ENCODE data around the gene AHCYL2.
"Not testable (repeated sequence)": the region's sequence is repeated elsewhere in the genome, so short reads cannot be mapped to it uniquely, and the experiment has no call there.

Gene AHCYL2

DNA sequence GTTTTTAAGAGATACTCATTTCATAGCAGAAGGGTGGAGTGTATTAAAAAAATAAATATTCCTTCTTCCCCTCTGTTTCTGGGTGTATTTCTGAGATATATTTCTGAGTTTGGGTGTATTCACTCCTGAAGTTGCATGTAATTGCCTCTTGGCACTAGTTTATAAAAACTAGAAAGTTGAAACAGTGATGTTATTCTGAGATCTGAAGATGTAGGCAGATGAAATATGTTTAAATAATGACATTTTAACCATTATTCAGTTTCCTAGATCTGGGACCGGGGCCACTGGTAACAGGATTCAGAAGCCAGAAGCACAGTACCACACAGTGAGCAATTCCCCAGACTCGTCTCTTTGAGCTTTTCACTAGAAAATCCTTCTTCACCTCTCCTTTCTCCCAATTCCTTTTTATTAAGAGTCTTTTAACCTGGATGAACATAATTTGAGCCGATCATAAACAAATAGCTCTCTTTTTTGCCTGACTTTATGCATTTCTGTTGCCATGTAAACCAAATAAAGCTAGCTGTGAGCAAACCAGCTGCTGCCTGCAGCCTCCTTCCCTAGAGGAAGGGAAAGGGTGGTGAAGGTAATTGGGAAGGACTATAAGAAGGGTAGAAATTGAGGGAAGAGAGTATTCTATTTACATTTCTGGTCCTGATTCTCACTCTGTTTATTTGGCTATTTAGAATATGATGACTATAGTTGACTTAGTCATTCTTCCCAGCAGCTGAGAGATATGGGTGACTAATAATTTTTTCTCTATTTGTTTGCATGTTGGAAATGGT lies 107.6 kb downstream of the AHCYL2 start:
- no peak for DNase-seq
- intact Hi-C loops (cut with DNase I): no loop called here

DNA sequence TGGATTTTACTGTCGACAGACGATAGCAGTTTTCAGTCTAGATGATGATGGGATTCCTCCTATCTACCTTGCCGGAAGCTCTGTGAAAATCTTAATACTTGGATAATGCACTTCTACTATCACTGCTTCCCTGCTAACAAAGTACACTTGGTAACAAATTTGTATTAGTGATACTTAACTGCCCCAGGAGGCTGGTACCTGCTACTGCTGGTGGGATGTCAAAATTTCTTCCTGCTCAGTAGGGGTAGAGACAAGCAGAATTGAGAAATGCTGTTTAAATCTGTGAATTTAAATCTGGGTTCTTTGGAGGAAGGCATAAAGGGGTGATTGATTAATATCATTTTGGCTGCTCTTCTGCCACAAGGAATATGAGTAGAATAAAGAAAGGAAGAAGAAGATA lies 109.6 kb downstream of the AHCYL2 start:
- no peak for DNase-seq
- intact Hi-C loops (cut with DNase I): no loop called here

DNA sequence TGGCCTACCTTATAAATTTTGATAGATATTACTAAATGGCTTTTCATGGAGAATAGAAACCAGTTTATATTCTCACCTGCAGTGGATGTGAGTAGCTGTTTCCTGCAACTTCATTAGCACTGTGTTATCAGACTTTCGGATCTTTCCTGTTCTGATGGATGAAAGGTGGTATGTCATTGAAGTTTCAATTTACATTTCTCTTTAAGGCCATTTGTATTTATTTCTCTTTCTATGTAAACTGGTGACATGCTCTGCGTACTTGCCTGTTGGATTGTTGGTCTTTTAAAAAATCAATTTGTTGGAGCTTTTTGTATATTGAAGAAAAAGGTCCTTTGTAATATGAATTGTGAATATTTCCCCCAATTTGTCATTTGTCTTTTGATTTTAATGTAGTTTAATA lies 113.6 kb downstream of the AHCYL2 start:
- DNase-seq: no peak

DNA sequence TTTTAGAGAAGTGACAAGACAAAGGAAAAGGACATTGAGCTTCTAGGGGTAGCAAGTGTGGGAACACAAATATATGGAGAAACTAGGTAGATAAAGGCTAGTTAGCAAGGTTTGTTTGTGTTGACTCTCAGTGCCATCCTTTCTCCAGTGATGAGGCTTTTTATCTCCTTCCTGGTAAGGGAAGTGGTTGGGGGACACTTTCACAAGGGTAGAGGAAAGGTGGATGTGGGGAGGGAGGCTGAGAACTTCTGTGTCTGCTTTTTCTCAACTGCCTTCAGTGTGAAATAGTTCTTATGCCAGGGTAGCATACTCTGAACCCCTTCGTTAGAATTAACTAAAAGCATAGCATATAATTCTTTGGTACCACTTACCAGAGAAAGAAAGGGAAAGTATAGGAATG lies 116.4 kb downstream of the AHCYL2 start:
- intact Hi-C loops (cut with DNase I): no loop called here
- no peak for DNase-seq

More for the DNA sequence above, 113.6 kb downstream of the AHCYL2 start:
- intact Hi-C loops (cut with DNase I): no loop called here

DNA sequence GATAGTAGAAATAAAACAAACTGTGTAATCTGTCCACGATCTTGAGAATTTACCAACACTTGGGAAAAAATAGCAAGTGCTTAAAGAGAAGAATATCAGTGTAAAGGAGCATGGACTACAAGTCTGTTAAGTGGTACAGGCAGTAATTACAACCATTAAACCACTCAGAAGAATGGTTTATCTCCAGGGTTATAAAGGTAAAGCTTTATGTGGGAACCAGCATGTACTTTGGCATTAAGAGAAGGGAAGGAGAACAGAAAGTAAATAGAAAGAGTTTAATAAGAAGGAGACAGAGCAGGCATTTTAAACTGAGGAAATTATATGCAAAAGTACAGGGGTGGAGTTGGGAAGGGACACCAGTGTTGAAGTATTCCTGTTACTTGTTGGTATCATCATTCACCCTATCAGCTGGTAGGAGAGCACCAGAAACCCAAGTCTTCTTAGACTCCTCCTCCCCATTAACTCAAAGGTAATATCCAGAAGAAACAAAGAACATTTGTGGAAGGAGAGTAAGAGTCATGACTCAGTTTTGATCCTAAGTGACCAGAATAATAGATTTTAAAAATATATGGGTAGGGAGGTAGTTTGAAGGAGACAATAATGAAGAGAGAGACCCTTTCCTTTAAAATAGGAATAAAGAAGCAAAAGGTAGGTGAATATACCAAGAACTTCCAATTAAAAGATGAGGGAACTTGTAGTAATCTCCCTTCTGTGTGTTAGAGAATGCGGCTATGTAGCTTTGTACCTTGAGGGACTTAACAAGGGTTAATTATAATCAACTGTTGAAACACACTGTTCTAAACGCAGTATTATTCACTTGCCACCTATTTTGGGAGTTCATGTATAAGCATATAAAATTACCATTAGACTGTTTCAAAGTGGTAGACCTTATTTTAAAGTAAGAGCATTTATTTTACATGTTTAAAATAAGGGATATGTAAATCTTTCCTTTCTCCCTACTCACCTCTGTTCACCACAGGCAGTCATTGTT lies 117.3 kb downstream of the AHCYL2 start:
- no peak for DNase-seq
- intact Hi-C loops (cut with DNase I): no loop called here

DNA sequence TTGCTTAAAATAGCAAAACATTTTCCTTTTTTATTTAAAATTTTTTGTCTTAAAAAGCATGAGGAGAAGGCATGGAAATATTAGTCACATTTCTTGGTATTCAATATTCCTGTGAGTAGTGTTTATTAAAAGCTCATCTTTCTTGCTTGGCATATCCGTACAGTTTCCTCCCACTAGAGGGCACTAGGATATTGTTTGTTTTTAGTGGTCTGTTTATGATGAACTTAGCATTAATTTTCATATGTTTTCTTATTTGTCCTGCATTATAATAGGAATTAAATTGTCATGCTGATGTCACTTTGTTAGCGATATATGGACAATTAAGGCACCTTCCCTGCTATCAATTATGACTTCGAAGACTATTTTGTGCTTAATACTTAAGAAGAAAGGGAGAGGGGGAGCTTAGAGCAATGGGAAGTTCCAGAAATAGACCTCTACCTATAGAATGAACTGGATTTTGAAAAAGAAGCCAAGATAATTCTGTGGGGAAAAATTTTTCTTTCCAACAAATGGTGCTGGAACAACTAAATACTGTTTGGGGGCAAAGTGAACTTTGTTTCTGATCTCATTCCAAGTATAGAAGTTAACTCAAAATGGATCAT lies 118.4 kb downstream of the AHCYL2 start:
- intact Hi-C loops (cut with DNase I): no loop called here

DNA sequence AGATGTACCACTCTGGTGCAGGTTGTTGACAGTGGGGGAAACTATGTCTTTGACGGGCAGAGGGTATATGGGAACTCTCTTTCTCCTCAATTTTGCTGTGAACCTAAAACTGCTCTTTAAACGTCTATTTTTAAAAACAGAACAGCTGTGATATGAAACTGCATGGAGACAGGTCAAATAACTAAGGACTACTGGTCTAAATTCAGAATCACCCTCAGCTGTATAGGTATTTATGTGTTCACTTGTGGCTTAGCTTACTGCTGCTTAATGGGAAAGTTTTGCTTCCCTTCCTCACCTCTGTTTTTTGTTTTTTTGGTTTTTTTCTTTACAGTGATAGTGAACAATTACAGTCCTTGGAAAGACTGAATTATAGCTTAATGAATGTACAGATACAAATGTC lies 122.5 kb downstream of the AHCYL2 start:
- intact Hi-C loops (cut with DNase I): no loop called here
- DNase-seq: no peak

More for the DNA sequence above, 118.4 kb downstream of the AHCYL2 start:
- DNase-seq: no peak

DNA sequence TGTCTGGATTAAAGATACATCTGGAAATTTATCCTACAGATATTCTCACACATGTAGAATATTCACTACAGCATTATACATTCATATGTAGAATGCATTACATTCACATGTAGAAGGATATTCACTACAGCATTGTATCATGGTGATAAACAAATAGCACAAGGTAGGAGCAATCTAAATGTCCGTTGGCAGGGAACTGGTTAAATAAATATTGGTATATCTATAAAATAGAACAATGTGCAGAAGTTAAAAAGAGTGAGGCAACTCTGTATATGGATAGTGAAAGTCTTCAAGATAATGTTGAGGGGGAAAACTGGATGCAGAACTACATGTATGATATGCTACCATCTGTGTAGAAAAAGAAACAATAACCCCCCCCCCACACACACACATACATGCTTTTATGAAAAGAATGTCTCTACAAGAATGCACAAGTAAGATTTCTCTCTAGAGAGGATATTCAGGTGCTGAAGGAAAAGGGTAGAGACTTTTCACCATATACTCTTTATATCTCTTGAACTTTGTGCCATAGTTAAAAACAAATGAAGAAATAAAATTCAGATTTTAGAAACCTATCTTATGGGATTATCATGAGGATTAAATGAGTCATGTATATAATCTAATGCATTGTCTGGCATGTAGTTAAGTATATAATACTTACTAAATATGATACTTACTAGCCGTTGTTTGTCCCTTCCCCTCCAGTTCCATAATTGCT lies 123.4 kb downstream of the AHCYL2 start:
- intact Hi-C loops (cut with DNase I): no loop called here
- DNase-seq: no peak

DNA sequence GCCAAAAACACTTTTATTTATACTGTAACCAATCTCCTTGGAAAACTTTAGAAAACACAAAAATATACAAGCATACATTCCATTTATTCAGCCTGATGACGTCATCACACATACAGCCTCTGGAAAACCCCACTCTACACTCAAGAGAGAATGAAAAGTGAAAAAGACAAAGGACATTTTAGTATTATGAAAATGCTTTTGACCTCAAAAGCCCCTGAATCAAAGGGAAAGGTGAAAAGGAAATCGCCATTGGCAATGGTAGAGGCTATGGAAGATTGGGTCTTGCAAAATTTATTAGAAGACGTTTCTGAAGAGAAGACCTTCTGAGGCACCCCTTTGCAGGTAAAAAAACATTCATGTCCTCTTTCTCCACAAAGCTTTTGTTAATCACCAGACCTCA lies 126.5 kb downstream of the AHCYL2 start:
- intact Hi-C loops (cut with DNase I): no loop called here
- DNase-seq: no peak

DNA sequence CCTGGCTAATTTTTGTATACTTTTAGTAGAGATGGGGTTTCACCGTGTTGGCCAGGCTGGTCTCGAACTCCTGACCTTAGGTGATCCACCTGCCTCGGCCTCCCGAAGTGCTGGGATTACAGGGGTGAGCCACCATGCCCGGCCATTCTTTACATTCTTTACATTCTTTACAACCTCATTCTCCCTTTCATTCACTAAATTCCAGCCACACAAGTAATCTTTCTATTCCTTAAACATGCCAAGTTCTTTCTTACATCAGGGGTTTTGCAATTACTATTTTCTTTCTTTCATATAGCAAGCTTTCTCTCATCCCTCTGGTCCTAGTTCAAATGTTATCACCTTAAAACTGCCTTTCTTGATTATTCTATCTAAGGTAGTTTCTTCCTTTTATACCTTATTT lies 128.3 kb downstream of the AHCYL2 start:
- DNase-seq; intact Hi-C loops (cut with DNase I): not testable (repeated sequence)

DNA sequence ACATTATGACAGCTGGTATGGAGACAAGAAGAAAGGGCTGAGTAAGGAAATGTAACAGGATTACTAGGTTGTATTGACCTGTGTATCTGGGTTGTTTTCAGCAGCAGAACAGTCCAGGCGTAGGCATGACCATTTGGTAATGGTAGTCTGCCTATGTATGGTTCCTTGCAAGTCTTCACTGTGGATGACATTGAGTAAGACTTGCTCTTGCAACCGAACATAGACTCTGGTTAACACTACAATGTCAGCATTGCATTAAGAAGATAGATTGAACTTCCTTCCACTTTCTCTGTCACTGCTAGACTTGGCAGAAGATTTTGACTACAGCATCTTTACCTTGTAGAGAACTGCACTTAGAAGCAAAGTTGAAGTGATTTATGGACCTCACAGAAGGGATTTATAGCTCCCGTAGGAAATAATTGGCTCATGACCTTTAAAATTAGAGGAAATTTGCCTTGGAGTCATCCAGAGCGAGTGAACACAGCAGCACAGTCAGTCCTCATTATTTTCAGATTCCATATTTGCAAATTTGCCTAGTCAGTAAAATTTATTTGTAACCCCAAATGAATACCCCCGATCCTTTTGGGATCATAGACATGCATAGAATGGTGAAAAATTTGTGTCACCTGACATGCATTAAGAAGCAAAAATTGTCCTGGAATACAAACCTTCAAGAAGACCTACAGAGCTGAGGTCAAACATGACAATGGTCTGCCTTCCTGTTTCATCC lies 129.8 kb downstream of the AHCYL2 start:
- no peak for DNase-seq
- intact Hi-C loops (cut with DNase I): no loop called here

DNA sequence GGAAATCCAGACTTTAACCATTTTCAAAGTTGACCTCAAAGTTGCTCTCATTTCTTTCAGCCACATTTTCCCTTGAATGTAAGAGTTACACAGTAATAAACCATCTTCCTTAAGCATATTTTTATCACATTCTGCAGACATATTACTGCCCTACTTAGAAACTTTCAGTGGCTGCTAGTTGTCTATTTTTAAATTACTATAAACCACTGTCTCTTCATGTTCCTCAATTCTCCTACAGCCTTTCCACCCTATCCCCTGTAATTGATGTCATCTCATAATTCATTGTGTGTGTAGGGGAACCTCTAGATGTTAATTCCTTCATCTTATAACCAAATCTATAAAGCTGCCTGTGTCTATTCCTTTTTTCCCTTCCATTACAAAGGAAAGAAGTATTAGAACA lies 131.3 kb downstream of the AHCYL2 start:
- no peak for DNase-seq
- intact Hi-C loops (cut with DNase I): no loop called here

DNA sequence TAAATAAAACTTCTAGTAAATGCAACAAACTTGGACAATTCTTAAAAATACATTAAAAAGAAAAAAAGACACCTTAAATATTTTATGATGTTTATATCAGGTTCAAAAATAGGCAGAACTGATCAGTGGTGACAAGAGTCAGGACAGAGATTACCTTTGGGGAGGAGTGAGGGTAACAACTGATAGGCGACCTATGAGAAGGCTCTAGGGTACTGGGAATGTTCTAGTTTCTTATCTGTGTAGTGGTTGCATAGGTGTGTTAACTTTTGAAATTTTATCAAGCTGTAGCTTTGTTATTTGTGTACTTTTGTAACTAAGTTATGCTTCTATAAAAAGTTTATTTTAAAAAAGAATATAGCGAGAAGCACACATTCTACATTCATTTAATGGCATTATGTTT lies 134.3 kb downstream of the AHCYL2 start:
- DNase-seq: no peak
- intact Hi-C loops (cut with DNase I): no loop called here

DNA sequence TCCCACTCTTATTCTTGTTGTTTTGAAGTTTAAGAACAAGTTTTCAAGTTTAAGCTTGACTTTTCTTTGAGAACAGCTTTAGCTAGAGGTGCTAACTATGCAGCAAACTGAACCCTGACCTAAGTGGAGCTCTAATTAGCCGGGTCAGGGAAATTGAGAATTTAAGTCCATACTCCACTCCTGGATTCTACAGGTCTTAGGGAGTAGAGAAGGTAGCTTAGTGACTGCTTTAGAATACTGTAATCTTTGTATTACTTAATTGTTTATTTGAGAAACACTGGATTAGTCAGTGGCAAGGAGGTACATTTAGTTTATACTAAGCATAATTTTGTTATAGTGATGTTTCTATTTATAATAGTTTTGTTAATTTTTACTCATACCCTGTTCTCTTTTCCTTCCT lies 134.8 kb downstream of the AHCYL2 start:
- intact Hi-C loops (cut with DNase I): no loop called here
- DNase-seq: no peak

DNA sequence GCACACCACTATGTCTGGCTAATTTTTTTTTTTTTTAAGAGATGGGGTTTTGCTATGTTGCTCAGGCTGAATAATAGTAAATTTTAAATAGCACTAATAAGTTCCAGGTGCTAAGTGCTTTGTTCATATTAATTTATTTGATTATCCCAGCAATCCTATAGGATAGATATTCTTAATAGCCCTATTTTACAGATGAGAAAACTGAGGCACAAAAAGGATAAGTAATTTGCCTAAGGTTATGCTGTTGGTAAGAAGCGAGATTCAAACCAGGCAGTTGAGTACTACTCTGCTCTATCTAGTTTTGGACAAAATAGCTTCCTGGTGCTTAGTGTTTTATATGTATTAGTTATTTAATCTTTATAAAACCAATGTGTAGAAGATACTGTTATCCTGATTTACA lies 136.9 kb downstream of the AHCYL2 start:
- DNase-seq: no peak
- intact Hi-C loops (cut with DNase I): no loop called here

DNA sequence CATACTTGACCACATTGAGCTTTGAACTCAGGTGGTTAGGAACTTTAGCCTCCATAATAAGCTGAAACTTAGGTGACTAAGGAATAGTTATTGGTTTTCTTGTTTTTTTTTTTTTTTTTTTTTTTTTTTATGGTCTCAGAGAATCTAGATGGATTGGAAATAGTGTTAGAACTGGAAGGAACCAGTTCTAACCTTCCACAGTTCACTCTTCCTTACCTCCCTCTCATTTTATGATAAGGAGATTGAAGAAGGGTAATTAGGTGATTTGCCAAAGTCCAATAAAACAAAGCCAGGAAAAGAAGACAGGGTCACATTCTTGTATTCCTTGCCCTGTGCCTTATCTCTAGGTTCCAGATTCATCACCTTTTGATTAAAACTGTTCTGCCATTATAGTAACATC lies 137.7 kb downstream of the AHCYL2 start:
- no peak for DNase-seq
- intact Hi-C loops (cut with DNase I): no loop called here

DNA sequence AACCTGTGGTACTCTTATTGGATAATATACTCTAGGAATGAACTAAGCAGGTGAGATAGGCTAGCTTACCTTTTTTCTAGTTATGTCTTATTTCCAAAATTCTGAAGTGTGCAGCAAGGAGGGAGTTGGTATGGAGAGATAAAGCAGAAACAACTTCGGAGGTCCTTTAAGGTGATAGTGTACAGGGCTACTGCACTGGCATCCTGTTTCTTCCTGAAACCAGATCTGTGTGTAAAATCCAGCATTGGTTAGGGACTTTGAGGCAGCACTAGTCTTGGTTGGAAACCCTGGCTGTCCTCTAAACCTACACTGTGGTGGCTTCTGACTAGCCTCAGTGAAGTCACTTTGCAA lies 142.5 kb downstream of the AHCYL2 start:
- intact Hi-C loops (cut with DNase I): loop anchor here (2.0 to 5.0 kb wide), 4 partner anchors 65 to 280 kb away; partner anchors contain the start of gene STRIP2
- no peak for DNase-seq

DNA sequence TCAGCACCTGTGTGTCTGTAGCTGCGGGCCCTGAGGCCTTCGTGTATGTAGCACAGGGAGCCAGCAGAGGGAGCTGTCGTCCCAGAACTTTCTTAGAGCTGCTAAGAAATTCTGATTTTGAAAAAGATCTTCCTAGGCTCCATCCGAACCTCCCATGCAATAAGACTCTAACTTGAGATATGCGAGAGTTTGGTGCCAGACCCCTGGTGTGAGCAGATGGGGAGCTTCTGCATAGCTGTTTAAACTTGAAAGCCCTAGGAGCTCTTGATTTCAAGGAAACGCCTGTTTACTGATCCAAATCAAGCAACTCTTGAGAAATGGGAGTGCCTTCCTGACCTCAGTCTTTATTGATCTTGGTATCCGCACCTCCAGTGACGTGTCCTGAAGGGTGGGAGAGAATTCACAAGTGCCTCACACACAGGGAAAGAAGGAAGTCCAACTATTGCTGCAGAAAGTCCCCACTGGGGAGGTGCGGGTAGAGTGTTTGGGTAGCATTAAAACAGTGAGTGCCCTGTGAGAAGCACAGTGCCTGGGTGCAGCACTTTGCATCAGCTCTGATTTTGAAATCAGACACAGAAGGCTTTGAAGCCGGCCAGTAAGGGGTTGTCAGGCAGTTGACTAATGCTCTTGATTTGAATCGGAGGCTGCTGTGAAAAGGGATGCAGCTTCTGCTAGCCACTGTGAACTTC lies 143.0 kb downstream of the AHCYL2 start:
- peak; percentile 61 to 95 (median 80) for DNase-seq
- intact Hi-C loops (cut with DNase I): loop anchor here (2.0 to 5.0 kb wide), 4 partner anchors 64 to 279 kb away; partner anchors contain the start of gene STRIP2

DNA sequence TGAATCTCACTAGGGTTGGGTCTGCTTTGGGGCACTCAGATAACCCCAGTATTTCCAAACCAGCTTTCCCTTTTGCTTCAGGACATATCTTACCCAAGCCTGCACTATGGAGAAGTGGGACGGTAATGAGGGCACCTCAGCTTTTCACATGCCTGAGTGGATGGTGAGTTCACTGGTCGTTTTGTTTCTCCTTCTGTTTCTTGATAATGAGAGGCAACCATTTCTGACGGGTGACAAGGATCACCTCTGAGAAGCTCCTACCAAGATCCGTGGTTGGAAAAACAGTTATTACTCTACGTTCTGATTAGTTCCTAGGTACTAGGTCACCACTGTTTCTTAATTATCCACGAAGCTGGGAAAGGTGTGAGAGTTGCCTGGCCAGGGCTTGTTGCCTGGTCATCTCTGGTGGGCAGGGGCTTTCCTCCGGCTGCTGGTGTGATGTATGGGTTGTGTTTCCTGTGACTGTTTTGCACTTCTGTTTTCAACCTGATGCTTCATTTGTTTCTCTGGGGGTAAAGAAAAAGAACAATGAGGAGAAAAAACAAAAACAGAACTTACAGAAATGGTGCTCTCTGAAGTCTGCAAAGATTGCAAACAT lies 143.7 kb downstream of the AHCYL2 start:
- intact Hi-C loops (cut with DNase I): loop anchor here (5.0 kb wide), 3 partner anchors 64 to 279 kb away; partner anchors contain the start of gene STRIP2

More for the DNA sequence above, 143.7 kb downstream of the AHCYL2 start:
- DNase-seq: no peak

All from posterior cingulate gyrus (tissue), 11 donors.